Measurements from ENCODE around the gene BTG1. TPM values are rescaled to one million over a fixed set of nuclear protein-coding genes. Genes with fewer than 3 reads are reported as not detected.

Gene BTG1
- total RNA-seq, 1 experiment from 2014 or later: 23.1 TPM

GRCh38 chr12:92188517-92189188 is 43.0 kb upstream of the BTG1 start:
- Mint-ChIP-seq H3K27ac (ENCODE audit: unreplicated experiment) (no peak overlapping the region), H3K36me3 (ENCODE audit: insufficient read depth, unreplicated experiment) (no peaks in the 10 kb centered on the region), H3K27me3 (ENCODE audit: insufficient read depth, unreplicated experiment) (no peaks in the 10 kb centered on the region), H3K4me1 (ENCODE audit: low read depth, unreplicated experiment) (no peaks in the 10 kb centered on the region), H3K4me3 (ENCODE audit: unreplicated experiment) (no peak overlapping the region), H3K9me3 (ENCODE audit: unreplicated experiment) (no peaks in the 10 kb centered on the region)
- TF ChIP-seq CTCF (IDR thresholded peaks at IDR 0.05; ENCODE audit: insufficient read depth in 1 of 2, low read depth in 1 of 2, low read length in 1 of 2, severe bottlenecking in 1 of 2, unreplicated experiment in 1 of 2): no peak
- Histone ChIP-seq H3K36me3 (ENCODE audit: control insufficient read depth, insufficient read depth, low read length) (no peaks in the 10 kb centered on the region), H3K27me3 (replicated peaks; ENCODE audit: control insufficient read depth, insufficient read depth, low read length) (no peaks in the 10 kb centered on the region), H3K9me3 (no peaks in the 10 kb centered on the region), H3K4me3 (ENCODE audit: low read depth, low read length) (no peak overlapping the region), H3K4me1 (no peaks in the 10 kb centered on the region)
- BruUV-seq (replicated peaks): no TSS peak
- POLR2A ChIA-PET: no interaction called here
- DNase-seq: no peak
- intact Hi-C loops (cut with micrococcal nuclease; ENCODE audit: unreplicated experiment): no loop called here
- CTCF ChIA-PET: no interaction called here

DNA sequence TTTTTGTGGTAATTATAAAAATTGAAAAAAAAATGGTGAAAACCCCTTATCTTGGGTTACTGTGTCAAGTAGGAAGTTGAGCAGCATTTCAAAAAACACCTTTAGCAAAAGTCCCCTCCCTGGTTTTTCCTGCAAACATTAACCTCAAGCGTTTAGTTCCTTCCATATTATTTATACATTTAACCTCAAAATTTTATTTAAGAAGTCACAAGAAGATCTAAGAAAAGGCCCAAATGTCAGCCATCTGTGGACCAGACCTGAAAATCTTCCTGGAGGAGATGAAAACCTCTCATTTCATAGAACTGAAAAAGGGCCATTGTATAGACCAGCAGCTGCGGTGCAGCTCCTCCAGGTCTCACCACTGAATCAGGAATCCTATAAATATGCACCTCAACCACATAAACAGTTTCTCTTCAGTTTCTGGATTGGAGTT is 40.4 kb upstream of the BTG1 start:
- Histone ChIP-seq H3K4me3 (ENCODE audit: low read depth, low read length) (no peak overlapping the region), H3K4me1 (no peaks in the 10 kb centered on the region), H3K9me3 (no peaks in the 10 kb centered on the region), H3K27me3 (replicated peaks; ENCODE audit: control insufficient read depth, insufficient read depth, low read length) (no peaks in the 10 kb centered on the region), H3K36me3 (ENCODE audit: control insufficient read depth, insufficient read depth, low read length) (no peaks in the 10 kb centered on the region)
- ChIA-PET POLR2A (no interaction called here), CTCF (no interaction called here)
- Mint-ChIP-seq H3K4me1 (ENCODE audit: low read depth, unreplicated experiment) (no peaks in the 10 kb centered on the region), H3K27ac (ENCODE audit: unreplicated experiment) (no peak overlapping the region), H3K27me3 (ENCODE audit: insufficient read depth, unreplicated experiment) (no peaks in the 10 kb centered on the region), H3K36me3 (ENCODE audit: insufficient read depth, unreplicated experiment) (no peaks in the 10 kb centered on the region), H3K9me3 (ENCODE audit: unreplicated experiment) (no peaks in the 10 kb centered on the region), H3K4me3 (ENCODE audit: unreplicated experiment) (no peak overlapping the region)
- no TSS peak for BruUV-seq (replicated peaks)
- intact Hi-C loops (cut with micrococcal nuclease; ENCODE audit: unreplicated experiment): no loop called here
- DNase-seq: no peak
- no peak for TF ChIP-seq CTCF (IDR thresholded peaks at IDR 0.05; ENCODE audit: insufficient read depth in 1 of 2, low read depth in 1 of 2, low read length in 1 of 2, severe bottlenecking in 1 of 2, unreplicated experiment in 1 of 2)

DNA sequence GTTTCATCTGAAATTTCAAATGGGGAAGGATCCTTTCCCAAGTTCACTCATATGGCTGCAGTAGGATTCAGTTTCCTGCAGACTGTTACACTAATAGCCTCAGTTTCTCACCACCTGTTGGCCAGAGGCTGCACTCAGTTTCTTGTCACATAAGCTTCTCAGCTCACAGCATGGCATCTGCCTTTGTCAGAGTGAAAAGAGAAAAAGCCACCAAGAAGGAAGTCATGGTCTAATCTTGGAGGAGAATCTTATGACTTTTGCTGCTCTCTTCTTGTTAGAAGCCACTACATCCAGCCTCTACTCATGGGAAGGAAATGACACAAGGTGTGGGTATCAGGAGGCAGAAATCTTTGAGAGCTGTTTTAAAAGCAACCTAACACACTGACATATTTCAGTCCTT is 39.4 kb upstream of the BTG1 start:
- CTCF ChIA-PET: no interaction called here
- Histone ChIP-seq H3K36me3 (ENCODE audit: control insufficient read depth, insufficient read depth, low read length) (no peaks in the 10 kb centered on the region), H3K4me3 (ENCODE audit: low read depth, low read length) (no peak overlapping the region), H3K27me3 (replicated peaks; ENCODE audit: control insufficient read depth, insufficient read depth, low read length) (no peaks in the 10 kb centered on the region), H3K4me1 (no peaks in the 10 kb centered on the region), H3K9me3 (no peaks in the 10 kb centered on the region)
- no peak for TF ChIP-seq CTCF (IDR thresholded peaks at IDR 0.05; ENCODE audit: insufficient read depth in 1 of 2, low read depth in 1 of 2, low read length in 1 of 2, severe bottlenecking in 1 of 2, unreplicated experiment in 1 of 2)
- Mint-ChIP-seq H3K27me3 (ENCODE audit: insufficient read depth, unreplicated experiment) (no peaks in the 10 kb centered on the region), H3K4me1 (ENCODE audit: low read depth, unreplicated experiment) (no peaks in the 10 kb centered on the region), H3K27ac (ENCODE audit: unreplicated experiment) (no peak overlapping the region), H3K36me3 (ENCODE audit: insufficient read depth, unreplicated experiment) (no peaks in the 10 kb centered on the region), H3K4me3 (ENCODE audit: unreplicated experiment) (no peak overlapping the region), H3K9me3 (ENCODE audit: unreplicated experiment) (no peaks in the 10 kb centered on the region)
- POLR2A ChIA-PET: no interaction called here
- intact Hi-C loops (cut with micrococcal nuclease; ENCODE audit: unreplicated experiment): no loop called here
- DNase-seq: no peak
- no TSS peak for BruUV-seq (replicated peaks)

Data from Caco-2 (cell line).